WI38 (cell line): Measurements from ENCODE around the gene SERAC1.
"Not testable (repeated sequence)": the region's sequence is repeated elsewhere in the genome, so short reads cannot be mapped to it uniquely, and the experiment has no call there.

ENCODE experiments used
- H3K4me3 ChIP-seq: 2 replicates; pipeline ENCODE4 v1.5.1; 2011; ENCODE audit warnings: low read depth, mild to moderate bottlenecking, control low read depth, low read length
- TF ChIP-seq, protein P1 (sequence below): IDR thresholded peaks from 2 replicates; pipeline ENCODE4 v1.5.1; 2012; ENCODE audit warnings: low read depth, mild to moderate bottlenecking, control low read depth, low read length

SERAC1 gene

DNA sequence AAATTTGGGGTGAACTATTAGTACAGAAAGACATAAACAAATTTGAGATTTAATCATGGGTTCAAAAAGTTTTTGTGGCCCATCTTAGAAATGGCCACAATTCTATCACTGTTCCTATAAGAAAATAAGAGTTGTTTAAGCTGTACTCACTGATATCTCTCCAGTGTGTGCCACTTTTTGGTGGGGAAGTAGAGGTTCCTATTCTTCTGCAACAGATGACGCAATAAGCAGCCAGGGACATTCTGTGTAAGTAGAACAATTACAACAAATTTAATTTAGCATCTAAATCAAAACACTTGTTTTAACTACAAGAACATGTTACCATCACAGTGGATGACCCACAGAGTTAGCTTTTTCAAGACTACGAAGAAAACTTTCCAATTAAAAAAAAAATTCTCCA is 9.9 kb downstream of the SERAC1 start:
- no peak overlapping the region for H3K4me3 ChIP-seq
- TF ChIP-seq, protein P1, sequence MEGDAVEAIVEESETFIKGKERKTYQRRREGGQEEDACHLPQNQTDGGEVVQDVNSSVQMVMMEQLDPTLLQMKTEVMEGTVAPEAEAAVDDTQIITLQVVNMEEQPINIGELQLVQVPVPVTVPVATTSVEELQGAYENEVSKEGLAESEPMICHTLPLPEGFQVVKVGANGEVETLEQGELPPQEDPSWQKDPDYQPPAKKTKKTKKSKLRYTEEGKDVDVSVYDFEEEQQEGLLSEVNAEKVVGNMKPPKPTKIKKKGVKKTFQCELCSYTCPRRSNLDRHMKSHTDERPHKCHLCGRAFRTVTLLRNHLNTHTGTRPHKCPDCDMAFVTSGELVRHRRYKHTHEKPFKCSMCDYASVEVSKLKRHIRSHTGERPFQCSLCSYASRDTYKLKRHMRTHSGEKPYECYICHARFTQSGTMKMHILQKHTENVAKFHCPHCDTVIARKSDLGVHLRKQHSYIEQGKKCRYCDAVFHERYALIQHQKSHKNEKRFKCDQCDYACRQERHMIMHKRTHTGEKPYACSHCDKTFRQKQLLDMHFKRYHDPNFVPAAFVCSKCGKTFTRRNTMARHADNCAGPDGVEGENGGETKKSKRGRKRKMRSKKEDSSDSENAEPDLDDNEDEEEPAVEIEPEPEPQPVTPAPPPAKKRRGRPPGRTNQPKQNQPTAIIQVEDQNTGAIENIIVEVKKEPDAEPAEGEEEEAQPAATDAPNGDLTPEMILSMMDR = no peak

DNA sequence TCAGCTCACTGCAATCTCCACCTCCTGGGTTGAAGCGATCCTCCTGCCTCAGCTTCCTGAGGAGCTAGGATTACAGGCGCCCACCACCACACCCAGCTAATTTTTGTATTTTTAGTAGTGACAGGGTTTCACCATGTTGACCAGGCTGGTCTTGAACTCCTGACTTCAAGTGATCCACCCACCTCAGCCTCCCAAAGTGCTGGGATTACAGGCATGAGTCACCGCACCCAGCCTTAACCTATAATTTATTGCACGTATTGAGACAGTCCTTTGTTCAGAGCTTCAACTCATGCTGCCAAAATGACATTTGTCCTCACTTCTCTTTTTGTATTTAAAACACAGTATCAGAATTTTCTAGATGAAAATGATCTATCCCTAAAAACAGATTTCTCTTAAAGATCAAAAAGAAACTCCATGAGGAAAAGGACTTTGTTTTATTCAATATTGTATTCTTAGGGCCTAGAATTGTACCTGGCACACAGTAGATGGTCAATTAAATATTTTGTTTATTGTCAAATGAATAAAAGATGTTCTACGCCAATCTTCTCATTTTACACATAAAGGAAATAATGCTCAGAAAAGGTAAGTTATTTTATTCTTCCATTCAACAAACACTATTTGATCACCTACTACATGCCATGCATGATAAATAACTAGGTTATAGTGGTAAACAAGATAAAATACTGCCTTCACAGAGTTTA is 10.8 kb downstream of the SERAC1 start:
- TF ChIP-seq, protein P1 = no peak
- H3K4me3 ChIP-seq = no peak overlapping the region

DNA sequence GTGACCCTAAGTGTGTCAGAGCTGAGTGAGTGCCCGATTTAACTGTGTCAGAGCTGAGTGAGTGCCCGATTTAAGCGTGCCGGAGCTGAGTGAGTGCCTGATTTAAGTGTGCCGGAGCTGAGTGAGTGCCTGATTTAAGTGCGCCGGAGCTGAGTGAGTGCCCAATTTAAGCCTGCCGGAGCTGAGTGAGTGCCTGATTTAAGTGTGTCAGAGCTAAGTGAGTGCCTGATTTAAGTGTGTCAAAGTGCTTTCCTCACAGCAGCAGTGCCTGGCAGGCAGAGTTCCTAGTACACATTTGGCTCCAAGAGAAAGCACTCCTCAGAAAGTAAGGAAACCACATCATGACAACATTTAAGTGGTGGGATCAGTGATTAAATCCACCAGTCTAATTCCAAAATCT is 13.2 kb downstream of the SERAC1 start:
- TF ChIP-seq, protein P1 = no peak
- H3K4me3 ChIP-seq = no peak overlapping the region

DNA sequence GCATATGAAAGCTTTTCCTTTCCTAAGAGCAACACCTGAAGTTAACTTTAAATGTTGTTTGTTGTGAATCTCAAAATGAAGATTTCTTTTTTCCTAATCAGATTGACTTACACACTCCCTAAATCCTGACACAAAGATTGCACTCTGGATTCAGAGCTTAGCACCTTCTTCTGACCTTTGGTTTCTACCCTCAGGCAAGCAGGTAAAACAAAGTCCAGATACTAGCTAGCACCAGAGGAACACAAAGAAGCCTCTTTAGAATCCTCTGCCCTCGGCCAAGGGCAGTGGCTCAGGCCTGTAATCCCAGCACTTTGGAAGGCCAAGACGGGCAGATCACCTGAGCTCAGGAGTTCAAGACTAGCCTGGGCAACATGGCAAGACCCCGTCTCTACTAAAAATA is 14.5 kb downstream of the SERAC1 start:
- H3K4me3 ChIP-seq = no peak overlapping the region
- TF ChIP-seq, protein P1 = no peak

DNA sequence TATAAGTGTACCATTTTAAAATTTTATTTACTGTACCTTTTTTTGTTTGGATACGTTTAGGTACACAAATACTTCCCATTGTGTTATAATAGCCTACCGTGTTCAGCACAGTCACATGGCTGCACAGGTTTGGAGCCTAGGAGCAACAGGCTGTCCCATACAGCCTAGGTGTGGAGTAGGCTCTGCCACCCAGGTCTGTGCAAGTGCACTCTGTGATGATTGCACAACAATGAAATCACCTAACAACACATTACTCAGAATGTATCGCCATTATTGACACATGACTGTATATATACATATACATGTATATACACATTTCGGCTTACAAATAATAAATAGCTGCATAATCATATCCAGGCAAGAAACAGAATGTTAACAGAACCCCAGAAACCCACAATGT is 15.4 kb downstream of the SERAC1 start:
- H3K4me3 ChIP-seq = no peak overlapping the region
- TF ChIP-seq, protein P1 = no peak

DNA sequence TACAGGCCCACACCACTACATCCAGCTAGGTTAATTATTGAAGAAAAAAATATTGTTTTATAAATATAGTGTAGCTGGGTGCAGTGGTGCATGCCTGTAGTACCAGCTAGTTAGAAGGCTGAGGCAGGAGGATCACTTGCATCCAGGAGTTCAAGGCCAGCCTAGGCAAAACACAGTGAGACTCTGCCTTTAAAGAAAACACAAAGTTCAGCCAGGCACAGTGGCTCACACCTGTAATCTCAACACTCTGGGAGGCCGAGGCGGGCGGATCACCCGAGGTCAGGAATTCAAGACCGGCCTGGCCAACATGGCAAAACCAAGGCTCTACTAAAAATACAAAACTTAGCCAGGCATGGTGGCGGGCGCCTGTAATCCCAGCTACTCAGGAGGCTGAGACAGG is 16.0 kb downstream of the SERAC1 start:
- not testable (repeated sequence) for H3K4me3 ChIP-seq

DNA sequence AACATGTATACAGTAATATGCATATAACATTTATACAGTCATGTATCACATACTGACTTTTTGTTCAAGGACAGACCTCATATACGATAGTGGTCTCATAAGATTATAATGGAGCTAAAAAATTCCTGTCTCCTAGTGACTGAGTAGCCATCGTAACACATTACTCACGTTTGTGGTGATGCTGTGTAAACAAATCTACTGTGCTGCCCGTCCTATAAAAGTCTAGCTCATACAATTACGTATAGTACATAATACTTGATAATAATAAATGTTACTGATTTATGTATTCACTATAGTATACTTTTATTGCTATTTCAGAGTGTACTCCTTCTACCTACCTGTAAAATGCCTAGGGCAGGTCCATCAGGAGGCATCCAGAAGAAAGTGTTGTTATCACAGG is 17.4 kb downstream of the SERAC1 start:
- no peak overlapping the region for H3K4me3 ChIP-seq
- TF ChIP-seq, protein P1 = no peak

DNA sequence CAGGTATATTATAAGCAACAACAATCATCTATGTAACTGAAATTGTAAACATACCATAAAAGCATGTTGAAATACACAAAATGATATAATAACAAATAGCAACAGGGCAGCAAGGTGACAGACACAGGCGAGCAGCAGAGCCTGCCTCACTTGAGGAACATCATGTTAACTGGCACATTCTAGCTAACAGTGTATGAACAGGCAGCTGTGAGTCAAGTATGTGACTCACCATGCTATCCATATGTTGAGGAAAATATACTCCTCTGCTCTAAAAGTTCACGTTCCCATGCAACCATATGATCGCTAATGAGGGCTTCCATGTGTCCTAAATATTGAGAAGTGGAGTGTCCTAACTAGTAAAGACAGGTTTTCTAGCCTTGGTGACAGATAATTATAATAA is 18.4 kb downstream of the SERAC1 start:
- TF ChIP-seq, protein P1 = no peak
- no peak overlapping the region for H3K4me3 ChIP-seq
